Left hindlimb (tissue), 1 donor: ENCODE data around the gene SPR.

ENCODE experiments used
- DNase-seq: peaks from one replicate; pipeline ENCODE4 v3.0.0-alpha.2; 2018

Gene SPR

DNA sequence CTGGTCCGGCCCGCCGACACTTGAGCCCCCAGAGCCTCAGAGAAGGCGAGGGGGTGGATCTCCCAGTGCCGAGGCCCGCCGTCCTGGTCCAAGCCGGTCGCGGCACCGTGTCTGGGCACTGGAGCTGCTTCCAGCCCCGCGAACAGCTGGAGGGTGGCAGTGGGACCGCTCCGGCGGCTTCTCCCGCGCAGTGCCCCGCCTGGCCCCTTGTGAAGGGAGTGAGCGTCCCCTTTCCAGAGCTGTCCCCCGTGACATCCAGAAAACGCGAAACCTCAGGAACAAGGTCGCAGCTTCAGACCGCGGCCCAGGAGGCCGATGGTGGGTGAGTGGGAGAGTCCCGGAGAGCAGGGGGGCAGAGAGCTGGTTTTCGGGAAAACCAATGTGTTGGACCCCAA lies 29.5 kb downstream of the SPR start:
- DNase-seq = no peak

GRCh38 chr2:72917138-72917876 lies 30.1 kb downstream of the SPR start, which contains the start of gene EMX1:
Gene EMX1, plus strand, starts transcription at chr2:72917519. Its CDS starts 334 bp downstream, at chr2:72917853.
- no peak for DNase-seq

DNA sequence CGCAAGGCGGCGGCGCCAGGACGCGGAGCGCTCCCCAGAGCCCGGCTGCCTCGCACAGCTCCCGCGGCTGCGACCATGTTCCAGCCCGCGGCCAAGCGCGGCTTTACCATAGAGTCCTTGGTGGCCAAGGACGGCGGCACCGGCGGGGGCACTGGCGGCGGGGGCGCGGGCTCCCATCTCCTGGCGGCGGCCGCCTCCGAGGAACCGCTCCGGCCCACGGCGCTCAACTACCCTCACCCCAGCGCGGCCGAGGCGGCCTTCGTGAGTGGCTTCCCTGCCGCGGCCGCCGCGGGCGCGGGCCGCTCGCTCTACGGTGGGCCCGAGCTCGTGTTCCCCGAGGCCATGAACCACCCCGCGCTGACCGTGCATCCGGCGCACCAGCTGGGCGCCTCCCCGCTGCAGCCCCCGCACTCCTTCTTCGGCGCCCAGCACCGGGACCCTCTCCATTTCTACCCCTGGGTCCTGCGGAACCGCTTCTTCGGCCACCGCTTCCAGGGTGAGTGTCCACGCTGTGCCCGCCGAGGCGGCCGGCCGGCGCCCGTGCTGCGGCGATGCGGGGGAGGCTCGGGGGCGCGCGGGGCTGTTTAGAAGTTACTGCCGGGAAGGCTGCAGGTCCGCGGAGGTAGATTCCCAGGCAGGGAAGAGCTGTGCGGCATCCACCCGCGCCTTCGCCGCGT lies 30.8 kb downstream of the SPR start:
- no peak for DNase-seq

DNA sequence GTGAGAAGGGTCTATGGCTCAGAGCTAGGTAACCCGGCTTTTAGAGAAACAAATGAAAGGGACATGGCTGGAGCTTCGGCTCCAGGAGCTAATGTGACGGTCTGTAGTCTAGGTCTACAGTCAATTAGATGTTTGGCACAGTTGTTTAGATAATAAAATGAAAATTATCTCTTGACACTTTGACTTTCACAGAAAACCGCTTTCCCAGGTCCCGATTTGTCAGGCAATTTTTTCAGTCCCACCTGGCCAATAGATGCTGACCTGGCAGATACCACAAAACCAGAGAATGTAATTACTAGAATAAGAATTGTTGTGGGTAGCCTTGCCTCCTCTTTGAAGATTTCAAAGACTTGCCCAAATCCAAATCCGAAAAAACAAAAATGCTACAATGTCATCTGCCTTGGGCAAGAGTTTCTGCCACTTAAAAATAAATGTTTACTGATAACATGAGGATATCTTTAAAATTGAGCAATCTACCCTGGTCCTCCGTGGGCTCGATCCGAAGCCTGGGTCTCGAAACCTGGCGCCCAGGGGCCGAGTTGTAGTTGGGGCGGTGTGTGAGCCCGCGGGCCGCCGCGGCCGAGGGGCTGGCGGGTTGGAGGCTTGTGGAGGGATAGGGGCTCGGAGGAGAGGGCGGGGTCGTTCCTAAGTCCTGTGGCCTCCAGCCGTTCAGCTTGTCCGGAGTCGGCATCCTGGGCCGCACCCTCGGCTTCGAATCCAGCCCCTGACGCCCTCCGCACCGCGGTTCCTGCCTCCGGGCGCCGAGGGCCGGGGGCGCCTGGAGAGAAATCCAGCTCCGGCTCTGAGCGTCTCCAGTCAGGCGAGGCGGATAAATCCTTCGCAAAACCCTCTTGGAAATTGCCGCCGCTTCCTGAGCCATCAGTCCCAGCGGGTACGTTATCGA lies 32.5 kb downstream of the SPR start:
- no peak for DNase-seq

GRCh38 chr2:72920318-72921087 lies 33.3 kb downstream of the SPR start:
- no peak for DNase-seq

DNA sequence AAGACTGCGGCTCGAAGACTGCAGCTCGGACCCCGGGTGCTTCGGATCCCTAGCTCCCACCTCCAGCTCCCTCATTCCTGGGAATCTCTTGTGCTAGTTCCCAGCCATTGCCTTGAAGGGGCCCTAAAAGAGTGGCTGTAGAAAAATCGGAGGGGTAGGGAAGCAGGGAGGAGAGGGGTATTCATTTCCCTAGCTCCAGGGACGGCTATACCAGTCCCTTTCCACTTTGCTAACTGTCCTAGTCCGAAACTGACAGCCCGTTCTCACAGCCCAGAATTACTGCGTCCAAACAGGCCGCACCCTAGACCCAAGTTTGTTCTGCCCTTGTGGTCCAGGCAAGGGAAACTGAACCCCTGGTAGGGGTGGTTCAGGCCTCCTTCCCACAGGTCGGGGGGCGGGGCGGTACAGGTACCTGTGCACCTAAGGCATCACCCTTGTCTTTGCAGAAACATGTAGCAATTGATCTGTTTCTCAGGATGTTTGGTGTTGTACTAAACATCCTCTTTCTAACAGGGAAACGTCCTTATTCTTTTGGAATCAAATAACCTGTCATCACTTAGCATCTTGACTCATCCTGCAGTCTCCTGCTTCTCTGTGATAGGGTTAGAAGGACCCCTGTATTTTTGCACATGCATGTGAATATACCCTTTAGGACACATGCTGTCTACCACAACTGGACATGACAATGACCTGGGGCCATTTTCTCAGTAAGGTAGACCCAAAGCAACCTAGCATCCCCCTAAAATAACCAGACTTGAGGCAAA lies 34.1 kb downstream of the SPR start:
- no peak for DNase-seq

GRCh38 chr2:72921853-72922252 lies 34.6 kb downstream of the SPR start:
- DNase-seq = no peak

- DNase-seq = no peak
Measured at GRCh38 chr2:72923833-72924352, 36.7 kb downstream of the SPR start.

DNA sequence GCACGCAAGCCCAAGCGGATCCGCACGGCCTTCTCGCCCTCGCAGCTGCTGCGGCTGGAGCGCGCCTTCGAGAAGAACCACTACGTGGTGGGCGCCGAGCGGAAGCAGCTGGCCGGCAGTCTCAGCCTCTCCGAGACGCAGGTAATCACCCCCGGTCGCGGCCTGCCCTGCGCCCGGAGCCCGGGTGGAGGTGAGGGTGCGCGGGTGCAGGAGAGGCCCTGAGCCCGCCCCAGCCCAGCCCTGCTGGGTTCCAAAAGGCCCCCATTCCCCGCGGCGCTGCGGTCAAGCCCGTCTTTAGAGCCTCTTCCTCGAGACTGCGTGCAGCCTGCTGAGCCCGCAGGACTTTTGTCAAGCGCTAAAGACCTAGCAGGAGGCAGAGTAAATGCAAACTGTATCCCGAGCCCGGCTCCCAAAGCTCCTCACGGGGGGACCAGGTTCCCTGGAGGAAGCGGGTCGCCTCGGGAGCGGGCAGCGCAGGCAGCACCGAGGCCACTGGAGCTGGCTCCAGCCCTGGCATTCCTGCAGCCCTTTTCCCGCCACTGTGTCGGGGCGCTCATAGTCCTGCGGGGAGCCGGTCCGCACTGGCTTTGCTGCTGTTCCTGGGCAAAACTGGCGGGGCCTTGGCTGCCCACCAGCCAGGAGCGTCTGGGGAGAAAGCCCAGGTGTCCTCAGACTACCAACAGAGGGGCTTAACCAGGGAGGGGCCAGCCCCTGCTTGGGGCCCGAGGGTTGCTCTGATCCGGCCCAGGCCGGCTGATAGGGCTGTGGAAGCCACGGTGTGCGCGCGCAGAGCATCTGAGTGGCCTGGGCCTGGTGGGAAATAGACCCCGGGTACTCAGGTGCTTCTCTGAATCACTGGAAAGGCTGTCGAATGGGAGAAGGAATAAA lies 37.4 kb downstream of the SPR start:
- no peak for DNase-seq

DNA sequence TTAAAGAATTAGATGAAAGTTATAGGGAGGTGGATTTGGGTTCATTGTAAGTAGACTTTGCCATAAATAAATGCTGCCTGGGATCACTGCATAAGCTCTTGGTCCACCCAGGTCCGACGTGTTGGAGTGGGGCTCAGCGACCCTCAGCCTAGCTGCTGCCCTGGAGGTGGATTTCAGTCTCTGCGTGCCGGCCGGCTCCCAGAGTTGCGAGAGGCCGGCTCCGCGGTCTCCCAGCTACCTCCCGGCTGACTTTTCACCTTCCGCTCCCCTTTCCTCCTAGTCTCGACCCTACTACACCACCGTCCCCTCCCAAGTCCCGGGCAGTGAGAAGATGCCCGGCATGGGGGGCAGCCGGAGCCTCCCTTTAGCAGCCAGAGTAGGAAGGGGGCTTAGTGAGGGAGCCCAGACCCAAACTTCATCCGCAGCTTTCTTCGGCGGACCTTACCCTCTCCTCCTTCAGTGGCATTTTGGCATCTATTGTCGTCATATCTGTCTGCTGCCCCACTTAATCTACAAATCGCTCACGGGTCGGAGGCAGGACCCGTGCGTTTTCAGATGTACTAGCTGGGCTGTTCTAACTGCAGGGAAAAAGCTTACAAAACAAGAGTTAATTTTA lies 38.2 kb downstream of the SPR start:
- DNase-seq = no peak

- DNase-seq = no peak
Measured at GRCh38 chr2:72926368-72926767, 39.2 kb downstream of the SPR start.

- DNase-seq = no peak
Measured at GRCh38 chr2:72926811-72927465, 39.7 kb downstream of the SPR start.

DNA sequence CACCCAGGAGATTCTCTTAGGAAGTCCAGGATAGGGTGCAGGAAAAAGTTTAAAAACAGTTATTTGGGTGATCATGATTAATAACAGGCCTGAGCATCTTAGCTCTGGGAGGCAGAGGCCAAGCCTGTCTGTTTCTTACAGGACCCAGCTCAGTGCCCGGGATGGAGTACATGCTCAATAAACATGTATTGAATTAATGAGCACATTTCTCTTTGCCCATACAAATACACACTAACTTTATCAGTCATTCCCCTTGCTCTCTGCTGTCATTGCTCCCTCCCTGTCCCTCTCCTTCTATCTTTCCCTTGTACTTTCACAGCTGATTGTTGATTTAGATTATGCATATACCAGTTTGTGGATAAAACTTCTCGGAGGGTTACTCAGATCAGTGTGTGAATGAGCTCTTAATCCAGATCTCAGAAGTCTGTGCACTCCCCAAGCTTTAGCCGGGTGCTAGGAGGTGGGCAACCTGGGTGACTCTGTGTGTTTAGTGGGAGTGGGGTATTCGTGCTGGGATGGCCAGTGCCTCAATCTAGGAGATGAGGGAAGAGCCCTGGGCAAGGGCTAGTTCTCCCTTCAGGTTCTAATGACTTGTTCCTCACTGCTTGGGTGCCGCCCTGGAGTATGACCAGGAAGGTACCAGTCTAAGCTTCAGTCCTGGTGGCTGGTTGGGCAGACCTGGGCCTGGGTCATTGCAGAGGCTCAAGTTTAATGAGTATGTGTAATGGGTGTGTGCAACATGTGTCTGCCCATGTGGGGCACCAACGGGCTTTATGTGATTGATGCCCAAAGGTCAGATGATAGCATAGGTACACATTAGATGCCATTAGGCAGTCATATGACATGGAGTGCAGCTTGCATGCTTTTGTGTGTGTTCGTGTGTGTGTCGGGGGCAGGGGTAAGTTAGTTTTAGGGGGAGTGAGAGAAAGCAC lies 40.7 kb downstream of the SPR start:
- no peak for DNase-seq

DNA sequence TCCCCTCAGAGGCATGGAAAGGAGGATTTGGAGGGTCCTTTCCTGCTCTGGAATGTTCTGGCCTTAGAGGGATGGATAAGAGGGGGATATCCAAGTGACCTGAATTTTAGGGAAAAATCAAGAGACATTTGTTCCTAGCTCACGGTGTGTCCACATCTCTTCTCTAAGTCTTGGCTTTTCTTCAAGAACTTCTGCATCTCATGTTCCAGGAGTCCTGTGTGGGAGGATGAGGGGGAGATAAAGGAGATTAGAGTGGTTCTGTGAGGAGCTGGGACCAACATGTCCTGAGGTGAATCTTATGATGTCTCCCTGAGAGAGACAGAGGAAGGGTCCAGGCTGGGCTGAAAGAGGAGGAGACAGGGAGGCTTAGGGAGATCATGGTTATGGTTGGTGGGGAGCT lies 41.8 kb downstream of the SPR start:
- DNase-seq = no peak

DNA sequence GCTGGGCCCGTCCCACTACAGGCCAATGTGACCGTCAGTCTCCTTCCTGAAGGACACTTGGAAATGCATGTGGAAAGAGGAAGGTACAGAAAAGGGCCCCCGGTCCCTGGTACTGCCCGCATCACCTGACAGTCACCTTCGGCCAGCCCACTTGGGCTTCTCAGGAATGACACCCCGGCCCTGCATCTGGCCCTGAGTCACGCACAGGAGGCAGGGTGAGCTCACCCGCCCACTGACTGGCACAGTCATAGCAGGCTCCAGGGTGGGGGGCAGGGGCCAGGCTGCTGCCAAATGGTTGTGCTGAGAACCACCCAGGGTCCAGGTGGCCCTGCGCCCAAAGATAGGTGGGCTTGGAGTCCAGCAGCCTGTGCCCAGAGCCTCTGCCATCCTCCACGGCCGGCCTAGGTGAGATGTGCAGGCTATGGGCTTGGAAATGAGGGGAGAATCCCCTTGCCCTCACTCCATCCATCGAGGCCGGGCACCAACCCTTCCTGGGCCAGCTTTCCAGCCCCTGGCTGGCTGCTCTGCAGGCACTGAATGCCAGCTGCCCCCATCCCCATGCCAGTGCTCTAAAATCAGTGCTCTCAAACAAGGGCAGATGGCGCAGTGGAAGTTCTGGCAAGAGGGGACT lies 44.2 kb downstream of the SPR start:
- DNase-seq = no peak

DNA sequence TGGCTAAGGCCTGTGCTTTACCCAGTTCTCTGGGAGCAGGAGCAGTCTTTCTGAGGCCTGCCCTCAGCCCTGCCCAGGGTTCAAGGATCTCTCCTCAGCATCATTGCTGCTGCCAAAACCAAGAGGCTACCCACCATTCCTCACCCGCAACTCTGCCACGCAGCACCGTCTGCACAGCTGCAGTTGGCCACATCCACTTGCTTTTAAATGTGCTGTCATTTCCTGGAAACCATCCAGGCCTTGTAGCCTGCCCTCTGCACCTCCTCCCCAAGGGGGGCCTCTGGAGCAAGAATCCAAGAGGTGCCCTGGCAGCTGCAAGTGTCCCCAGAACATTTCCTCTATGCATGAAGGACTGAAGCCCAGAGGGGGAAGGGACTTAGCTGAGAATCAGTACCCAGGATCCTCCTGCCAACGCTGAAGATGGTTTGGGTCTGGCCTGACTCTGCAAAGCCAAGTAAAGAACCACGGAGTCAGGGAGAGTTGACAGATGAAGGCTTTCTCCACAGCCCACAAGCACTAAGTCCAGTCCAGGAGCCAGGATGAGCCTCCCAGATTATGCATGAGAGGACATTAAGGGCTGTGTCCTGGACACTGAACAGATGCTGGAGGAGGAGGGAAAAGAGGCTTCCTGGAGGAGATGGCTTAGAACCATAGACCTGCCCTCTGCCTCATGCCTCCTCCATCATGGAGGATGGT lies 45.0 kb downstream of the SPR start:
- DNase-seq = no peak

- no peak for DNase-seq
Measured at GRCh38 chr2:72932805-72933204, 45.6 kb downstream of the SPR start.
